Activated B cell treated with CpG ODN at 0.5 μM for 24 hours (primary cell): ENCODE results near the gene CHST13. TPM values are rescaled to one million over a fixed set of nuclear protein-coding genes. Genes with fewer than 3 reads are reported as not detected.

Source experiments
- ATAC-seq: fragments of 200-7000 bp; cut with Tn5 transposase; one replicate; pipeline ENCODE4 v1.10.0; 2021; ENCODE audit warnings: low read depth, mild to moderate bottlenecking, moderate library complexity
- CTCF ChIA-PET: fragments of 350-600 bp; sonication (Branson Sonifier 250); formaldehyde crosslinking; loops from one replicate; lab custom pipeline; 2021; ENCODE audit warnings: antibody characterized with exemption; lab: Charles Lee
- POLR2A ChIA-PET: fragments of 350-600 bp; sonication (Branson Sonifier 250); formaldehyde crosslinking; loops from one replicate; lab custom pipeline; 2021; ENCODE audit warnings: antibody characterized with exemption; lab: Charles Lee
- DNase-seq: peaks from one replicate; pipeline ENCODE4 v3.0.0; 2022
- H3K27ac Mint-ChIP-seq: one replicate; pipeline ENCODE4 v1.8.0; 2020; ENCODE audit warnings: mixed read lengths
- H3K27me3 Mint-ChIP-seq: one replicate; pipeline ENCODE4 v1.8.0; 2021; ENCODE audit warnings: mixed read lengths
- H3K36me3 Mint-ChIP-seq: one replicate; pipeline ENCODE4 v1.8.0; 2021; ENCODE audit warnings: low read depth, mixed read lengths
- H3K4me1 Mint-ChIP-seq: one replicate; pipeline ENCODE4 v1.8.0; 2021; ENCODE audit warnings: mixed read lengths
- H3K4me3 Mint-ChIP-seq: one replicate; pipeline ENCODE4 v1.8.0; 2020; ENCODE audit warnings: mild to moderate bottlenecking, mixed read lengths
- H3K9me3 Mint-ChIP-seq: one replicate; pipeline ENCODE4 v1.8.0; 2020; ENCODE audit warnings: mixed read lengths
- intact Hi-C: fragments of 100-400 bp; cut with micrococcal nuclease; formaldehyde crosslinking; loops from one replicate; pipeline ENCODE4 v1.15.1; 2024
- total RNA-seq: library from RNA; stranded (reverse); gene quantifications from 2 replicates; pipeline ENCODE4 v1.2.3, GENCODE V29; 2022
- TF ChIP-seq, protein P1 (sequence below): fragments of 200-600 bp; IDR thresholded peaks from one replicate; pipeline ENCODE4 v1.8.0; 2022; ENCODE audit warnings: antibody characterized with exemption, mild to moderate bottlenecking

The CHST13 gene
- total RNA-seq, 1 donor from 2014 or later: not detected

DNA sequence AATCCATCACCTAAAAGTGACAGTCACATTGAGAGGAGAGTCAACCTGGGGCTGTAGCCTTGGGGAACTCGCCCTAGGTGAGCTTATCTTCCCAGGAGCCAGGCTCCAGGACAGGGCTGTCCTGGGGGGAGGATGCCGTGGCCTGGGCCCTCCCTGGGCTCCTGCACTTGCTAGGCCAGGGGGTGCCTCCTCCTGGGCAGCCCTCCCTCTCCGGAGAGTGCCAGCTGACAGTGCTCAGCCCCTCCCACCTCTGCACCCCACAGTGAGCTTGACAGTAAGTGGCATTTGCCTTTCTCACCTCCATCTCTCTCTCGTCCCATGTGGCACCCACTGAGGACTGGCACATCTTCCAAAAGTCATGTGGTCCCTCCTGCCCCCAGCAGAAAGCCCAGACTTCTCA is 25.5 kb upstream of the CHST13 start:
- H3K9me3 Mint-ChIP-seq: no peaks in the 10 kb centered on the region
- DNase-seq (no peak), ATAC-seq (no peak)
- no peaks in the 10 kb centered on the region for H3K27me3 Mint-ChIP-seq
- peaks cover 2% of the 10 kb centered on the region for H3K4me1 Mint-ChIP-seq
- no peak overlapping the region for H3K4me3 Mint-ChIP-seq
- intact Hi-C loops: no loop called here
- ChIA-PET POLR2A (no interaction called here), CTCF (no interaction called here)
- TF ChIP-seq, protein P1, sequence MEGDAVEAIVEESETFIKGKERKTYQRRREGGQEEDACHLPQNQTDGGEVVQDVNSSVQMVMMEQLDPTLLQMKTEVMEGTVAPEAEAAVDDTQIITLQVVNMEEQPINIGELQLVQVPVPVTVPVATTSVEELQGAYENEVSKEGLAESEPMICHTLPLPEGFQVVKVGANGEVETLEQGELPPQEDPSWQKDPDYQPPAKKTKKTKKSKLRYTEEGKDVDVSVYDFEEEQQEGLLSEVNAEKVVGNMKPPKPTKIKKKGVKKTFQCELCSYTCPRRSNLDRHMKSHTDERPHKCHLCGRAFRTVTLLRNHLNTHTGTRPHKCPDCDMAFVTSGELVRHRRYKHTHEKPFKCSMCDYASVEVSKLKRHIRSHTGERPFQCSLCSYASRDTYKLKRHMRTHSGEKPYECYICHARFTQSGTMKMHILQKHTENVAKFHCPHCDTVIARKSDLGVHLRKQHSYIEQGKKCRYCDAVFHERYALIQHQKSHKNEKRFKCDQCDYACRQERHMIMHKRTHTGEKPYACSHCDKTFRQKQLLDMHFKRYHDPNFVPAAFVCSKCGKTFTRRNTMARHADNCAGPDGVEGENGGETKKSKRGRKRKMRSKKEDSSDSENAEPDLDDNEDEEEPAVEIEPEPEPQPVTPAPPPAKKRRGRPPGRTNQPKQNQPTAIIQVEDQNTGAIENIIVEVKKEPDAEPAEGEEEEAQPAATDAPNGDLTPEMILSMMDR: no peak
- no peaks in the 10 kb centered on the region for H3K36me3 Mint-ChIP-seq
- H3K27ac Mint-ChIP-seq: no peak overlapping the region

DNA sequence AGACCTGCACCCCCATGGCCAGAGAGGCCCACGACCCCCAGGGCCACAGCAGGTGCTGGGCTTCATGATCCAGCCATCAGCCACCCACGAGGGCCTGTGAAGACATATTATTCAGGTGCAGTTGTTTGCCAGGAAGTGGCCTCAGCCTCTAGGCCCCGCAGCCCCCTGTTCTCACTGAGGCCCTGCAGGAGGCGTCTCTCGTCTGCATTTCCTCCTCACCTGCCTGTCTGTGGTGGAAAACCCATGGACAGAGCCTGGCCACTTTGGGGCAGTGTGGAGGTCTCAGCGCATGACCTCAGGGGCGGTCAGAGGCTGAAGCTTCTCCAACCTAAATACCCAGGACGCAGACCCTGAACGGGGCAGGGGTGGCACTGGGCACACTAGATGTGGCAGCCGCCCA is 25.0 kb upstream of the CHST13 start:
- no peaks in the 10 kb centered on the region for H3K9me3 Mint-ChIP-seq
- no peaks in the 10 kb centered on the region for H3K36me3 Mint-ChIP-seq
- CTCF ChIA-PET: no interaction called here
- TF ChIP-seq, protein P1: no peak
- ATAC-seq: no peak
- peaks cover 2% of the 10 kb centered on the region for H3K4me1 Mint-ChIP-seq
- intact Hi-C loops: no loop called here
- DNase-seq: no peak
- POLR2A ChIA-PET: no interaction called here
- H3K4me3 Mint-ChIP-seq: no peak overlapping the region
- H3K27ac Mint-ChIP-seq: no peak overlapping the region
- H3K27me3 Mint-ChIP-seq: no peaks in the 10 kb centered on the region

DNA sequence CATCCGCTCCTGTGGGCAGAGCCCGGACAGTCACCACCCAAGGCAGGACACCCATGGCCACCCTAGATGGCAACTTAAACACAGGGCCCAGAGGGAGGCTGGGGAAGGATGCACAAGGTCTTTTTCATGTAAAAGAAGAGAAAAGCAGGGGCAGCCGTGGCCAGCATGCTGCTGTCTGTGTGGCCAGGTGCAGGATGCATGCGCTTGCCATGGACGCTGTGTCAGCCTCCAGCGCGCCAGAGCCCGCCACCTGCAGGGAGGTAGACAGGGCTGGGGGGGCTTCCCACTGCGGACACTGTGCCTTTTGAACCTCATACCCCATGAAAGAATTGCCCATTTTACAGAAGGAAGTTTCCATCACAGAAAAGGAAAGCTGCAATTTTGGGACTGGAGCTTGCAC is 24.6 kb upstream of the CHST13 start:
- Mint-ChIP-seq H3K27me3 (no peaks in the 10 kb centered on the region), H3K36me3 (no peaks in the 10 kb centered on the region), H3K9me3 (no peaks in the 10 kb centered on the region), H3K4me3 (no peak overlapping the region), H3K4me1 (peaks cover 2% of the 10 kb centered on the region), H3K27ac (no peak overlapping the region)
- DNase-seq (no peak), ATAC-seq (no peak)
- TF ChIP-seq, protein P1: no peak
- ChIA-PET POLR2A (no interaction called here), CTCF (no interaction called here)
- intact Hi-C loops: no loop called here

DNA sequence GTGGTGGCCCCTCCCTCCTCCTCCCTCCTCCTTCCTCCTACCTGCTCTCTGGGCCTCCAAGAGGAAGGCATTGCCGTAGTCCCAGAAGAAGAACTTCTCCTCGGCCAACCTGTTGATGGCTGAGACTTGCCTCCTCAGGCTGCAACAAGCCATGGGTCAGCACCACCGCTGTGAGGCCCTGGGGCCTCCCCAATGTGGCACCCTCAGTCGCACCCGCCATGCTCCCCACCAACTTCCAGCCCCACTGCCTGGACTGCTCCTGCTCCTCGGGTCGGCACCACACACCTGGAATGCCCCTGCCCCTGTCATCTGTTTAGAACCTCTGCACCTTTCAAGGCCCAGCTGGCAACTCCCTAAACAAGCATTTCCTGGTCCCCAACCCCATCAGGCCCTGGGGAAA is 23.9 kb upstream of the CHST13 start:
- POLR2A ChIA-PET: no interaction called here
- intact Hi-C loops: no loop called here
- H3K4me3 Mint-ChIP-seq: no peak overlapping the region

DNA sequence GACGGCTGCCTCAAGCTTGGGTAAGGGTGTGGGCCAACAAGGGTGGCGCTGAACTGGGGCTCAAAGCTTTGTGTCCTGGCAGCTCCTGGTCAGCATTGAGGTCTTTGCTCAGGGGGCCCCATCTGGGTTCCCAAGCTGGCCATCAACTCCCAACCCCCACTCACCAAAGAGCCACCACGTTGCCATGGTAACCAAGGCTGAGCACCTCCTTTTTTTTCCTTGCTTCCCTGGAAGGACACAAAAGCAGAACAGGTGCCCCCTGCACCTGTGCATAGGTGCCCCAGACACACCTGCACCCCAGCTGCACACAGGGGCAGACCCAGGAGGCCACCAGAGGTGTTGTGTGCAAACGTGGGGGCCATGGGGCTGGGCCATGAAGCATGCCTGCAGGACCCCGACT is 22.9 kb upstream of the CHST13 start:
- ChIA-PET POLR2A (no interaction called here), CTCF (no interaction called here)
- no peaks in the 10 kb centered on the region for H3K9me3 Mint-ChIP-seq
- peaks cover 3% of the 10 kb centered on the region for H3K27me3 Mint-ChIP-seq
- TF ChIP-seq, protein P1: no peak
- H3K4me1 Mint-ChIP-seq: peaks cover 2% of the 10 kb centered on the region
- H3K4me3 Mint-ChIP-seq: no peak overlapping the region
- DNase-seq (no peak), ATAC-seq (no peak)
- H3K36me3 Mint-ChIP-seq: no peaks in the 10 kb centered on the region
- intact Hi-C loops: no loop called here
- no peak overlapping the region for H3K27ac Mint-ChIP-seq

More for the DNA sequence above, 23.9 kb upstream of the CHST13 start:
- CTCF ChIA-PET: no interaction called here
- Mint-ChIP-seq H3K36me3 (no peaks in the 10 kb centered on the region), H3K27ac (no peak overlapping the region), H3K27me3 (no peaks in the 10 kb centered on the region), H3K4me1 (peaks cover 2% of the 10 kb centered on the region), H3K9me3 (no peaks in the 10 kb centered on the region)
- TF ChIP-seq, protein P1: no peak
- ATAC-seq (no peak), DNase-seq (no peak)
